ENCODE data around the gene MYOZ3.

Gene MYOZ3

DNA sequence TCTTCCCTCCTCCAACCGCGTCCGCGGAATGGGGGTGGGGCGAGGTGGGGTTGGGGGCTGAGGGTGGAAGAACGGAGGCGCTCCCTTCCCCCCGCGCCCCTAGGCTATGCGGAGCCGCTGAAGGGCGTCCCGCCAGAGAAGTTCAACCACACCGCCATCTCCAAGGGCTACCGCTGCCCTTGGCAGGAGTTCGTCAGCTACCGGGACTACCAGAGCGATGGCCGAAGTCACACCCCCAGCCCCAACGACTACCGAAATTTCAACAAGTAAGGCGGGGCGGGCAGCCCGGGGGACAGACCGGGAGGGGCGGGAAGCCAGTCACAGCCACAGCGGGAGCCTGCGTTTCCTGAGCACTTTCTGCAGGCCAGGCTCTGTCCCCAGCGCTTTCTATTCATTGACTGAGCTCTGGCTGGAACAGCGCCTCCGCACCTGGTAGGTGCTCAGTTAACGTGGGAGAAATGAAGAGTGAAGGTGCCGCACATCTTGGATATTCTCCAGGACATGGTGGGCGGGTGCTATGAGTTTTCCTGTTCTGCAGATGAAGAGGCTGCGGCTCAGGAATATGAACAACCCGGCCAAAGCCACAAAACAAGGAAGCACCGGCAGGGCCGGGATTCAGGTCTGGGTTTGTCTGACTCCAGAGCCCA, 11.3 kb downstream of the MYOZ3 start:
- TF ChIP-seq, protein P1, sequence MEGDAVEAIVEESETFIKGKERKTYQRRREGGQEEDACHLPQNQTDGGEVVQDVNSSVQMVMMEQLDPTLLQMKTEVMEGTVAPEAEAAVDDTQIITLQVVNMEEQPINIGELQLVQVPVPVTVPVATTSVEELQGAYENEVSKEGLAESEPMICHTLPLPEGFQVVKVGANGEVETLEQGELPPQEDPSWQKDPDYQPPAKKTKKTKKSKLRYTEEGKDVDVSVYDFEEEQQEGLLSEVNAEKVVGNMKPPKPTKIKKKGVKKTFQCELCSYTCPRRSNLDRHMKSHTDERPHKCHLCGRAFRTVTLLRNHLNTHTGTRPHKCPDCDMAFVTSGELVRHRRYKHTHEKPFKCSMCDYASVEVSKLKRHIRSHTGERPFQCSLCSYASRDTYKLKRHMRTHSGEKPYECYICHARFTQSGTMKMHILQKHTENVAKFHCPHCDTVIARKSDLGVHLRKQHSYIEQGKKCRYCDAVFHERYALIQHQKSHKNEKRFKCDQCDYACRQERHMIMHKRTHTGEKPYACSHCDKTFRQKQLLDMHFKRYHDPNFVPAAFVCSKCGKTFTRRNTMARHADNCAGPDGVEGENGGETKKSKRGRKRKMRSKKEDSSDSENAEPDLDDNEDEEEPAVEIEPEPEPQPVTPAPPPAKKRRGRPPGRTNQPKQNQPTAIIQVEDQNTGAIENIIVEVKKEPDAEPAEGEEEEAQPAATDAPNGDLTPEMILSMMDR (IDR thresholded peaks at IDR 0.05; ENCODE audit: extremely low read depth, missing control alignments): no peak
- peak; percentile 51 for DNase-seq (ENCODE audit: low spot score)

DNA sequence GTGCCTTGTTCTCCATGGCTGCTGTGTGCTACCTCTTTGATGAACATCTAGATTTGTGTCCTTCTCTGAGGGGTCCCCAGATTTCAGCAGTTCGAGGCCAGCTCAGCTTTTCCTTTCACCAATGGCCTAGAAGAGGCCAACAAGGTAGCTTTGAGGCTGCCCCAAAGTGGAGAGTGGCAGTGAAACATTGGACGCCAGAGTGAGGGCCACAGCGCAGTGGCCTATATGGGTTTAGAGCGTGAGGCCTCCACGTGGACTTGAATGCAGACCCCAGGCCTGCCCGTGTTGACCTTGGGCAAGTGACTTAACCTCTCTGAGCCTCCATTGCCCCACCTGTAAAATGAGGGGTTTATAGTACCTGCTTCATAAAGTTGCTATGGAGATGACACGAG, 11.8 kb downstream of the MYOZ3 start:
- TF ChIP-seq, protein P1 (IDR thresholded peaks at IDR 0.05; ENCODE audit: extremely low read depth, missing control alignments): no peak
- peak; percentile 13 for DNase-seq (ENCODE audit: low spot score)

DNA sequence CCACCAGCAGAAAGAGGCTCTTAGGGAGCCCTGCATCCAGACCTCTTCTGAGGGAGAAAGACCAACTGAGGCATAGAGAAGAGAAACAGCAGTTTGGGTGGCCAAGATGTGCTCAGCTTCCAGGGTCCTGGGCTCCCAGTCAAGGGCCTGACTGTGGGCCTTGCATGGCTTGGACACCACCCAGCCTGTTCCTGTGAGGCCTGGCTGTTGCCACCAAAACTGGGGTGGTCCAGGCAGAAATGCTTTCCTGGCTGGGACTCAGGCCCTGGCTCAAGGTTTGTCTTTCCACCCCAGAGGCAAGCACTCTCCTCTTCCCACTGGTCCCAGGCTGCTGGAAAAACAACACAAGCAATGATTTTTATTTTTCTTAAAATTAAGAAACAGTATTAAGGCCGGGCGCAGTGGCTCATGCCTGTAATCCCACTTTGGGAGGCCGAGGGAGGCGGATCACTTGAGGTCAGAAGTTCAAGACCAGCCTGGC, 13.3 kb downstream of the MYOZ3 start:
- DNase-seq (ENCODE audit: low spot score): no peak
- TF ChIP-seq, protein P1 (IDR thresholded peaks at IDR 0.05; ENCODE audit: extremely low read depth, missing control alignments): no peak

DNA sequence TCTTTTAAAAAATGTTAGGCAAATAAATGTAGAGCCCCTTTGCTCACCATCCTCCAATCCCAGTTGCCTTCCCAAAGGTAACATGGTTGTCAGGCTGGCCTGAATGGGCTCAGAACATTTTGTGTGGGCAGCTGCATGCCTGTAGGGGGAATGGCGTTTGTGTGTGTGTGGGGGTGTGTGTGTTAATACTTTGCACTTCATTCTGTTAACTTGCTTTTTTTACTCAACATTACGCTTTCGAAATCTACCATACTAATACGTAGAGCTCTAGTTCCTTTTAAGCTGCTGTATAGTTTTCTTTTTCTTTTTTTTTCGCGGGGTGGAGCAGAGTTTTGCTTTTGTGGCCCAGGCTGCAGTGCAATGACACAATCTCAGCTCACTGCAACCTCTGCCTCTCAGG, 14.0 kb downstream of the MYOZ3 start:
- TF ChIP-seq, protein P1 (IDR thresholded peaks at IDR 0.05; ENCODE audit: extremely low read depth, missing control alignments): no peak
- no peak for DNase-seq (ENCODE audit: low spot score)

DNA sequence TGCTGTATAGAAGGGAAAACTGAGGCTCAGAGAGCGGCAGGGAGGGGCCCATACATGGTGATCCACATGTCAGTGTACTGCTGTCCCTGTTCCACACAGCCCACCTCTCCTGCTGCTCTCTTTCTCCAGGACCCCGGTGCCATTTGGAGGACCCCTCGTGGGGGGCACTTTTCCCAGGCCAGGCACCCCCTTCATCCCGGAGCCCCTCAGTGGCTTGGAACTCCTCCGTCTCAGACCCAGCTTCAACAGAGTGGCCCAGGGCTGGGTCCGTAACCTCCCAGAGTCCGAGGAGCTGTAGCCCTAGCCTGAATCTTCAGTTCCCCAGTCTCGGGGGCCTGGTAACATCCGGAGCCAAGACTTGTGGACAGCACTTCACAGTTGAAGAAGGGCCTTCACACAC, 15.5 kb downstream of the MYOZ3 start:
- DNase-seq (ENCODE audit: low spot score): no peak
- TF ChIP-seq, protein P1 (IDR thresholded peaks at IDR 0.05; ENCODE audit: extremely low read depth, missing control alignments): no peak

DNA sequence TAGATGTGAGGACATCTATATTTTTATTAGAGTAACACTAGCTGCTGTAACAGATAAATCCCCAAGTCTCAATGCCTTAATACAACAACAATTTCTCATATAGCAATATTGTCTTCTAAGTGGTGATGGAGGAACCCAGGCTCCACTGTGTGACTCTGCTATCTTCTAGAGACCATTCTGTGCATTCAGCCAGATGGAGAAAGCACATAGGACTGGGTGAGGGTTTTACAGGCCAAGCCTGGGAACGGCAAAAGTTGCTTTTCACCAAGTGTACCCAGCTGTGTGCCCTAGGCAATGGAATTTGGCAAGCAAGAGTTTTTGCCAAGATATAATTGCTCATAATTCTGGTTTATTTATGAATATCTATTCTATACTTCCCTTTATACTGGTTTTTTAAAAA, 28.1 kb downstream of the MYOZ3 start:
- TF ChIP-seq, protein P1 (IDR thresholded peaks at IDR 0.05; ENCODE audit: extremely low read depth, missing control alignments): no peak
- DNase-seq (ENCODE audit: low spot score): no peak

DNA sequence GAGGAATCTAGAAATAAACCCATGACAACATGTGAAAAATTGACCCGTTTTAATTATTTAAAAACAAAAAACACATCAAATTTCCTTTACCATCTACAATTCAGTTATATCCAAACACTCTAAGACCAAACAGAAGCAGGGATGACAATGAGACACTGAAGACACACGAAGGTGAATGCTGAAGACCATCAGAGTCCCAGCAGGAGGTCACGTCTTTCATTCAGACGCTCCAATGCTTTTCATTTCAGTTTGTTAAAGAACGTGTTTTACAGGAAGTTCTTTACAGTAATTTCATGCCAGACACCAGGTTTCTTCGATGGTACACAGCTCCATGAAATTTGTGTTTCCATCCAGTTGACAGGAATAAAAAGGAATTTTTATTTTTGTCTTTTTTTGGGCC, 29.7 kb downstream of the MYOZ3 start:
- no peak for DNase-seq (ENCODE audit: low spot score)
- TF ChIP-seq, protein P1 (IDR thresholded peaks at IDR 0.05; ENCODE audit: extremely low read depth, missing control alignments): no peak

Measured in GM20000 (cell line).